K562 (cell line): Measurements from ENCODE around the gene OSTF1. TPM values are rescaled to one million over a fixed set of nuclear protein-coding genes. Genes with fewer than 3 reads are reported as not detected.

ENCODE experiments used
- ATAC-seq: fragments of 200-7000 bp; cut with Tn5 transposase; 3 replicates; pipeline ENCODE4 v1.9.1; 2020; ENCODE audit warnings: moderate library complexity
- BruUV-seq: library from RNA; stranded (reverse); fragments of 400-500 nt; replicated peaks from 2 replicates; lab custom pipeline; 2021; lab: Mats Ljungman, UMichigan
- CTCF ChIA-PET: fragments of 300-600 bp; formaldehyde crosslinking; extraction: SDS; loops from one replicate; lab custom pipeline; 2021; ENCODE audit warnings: low intra/inter-chr PET ratio; lab: Yijun Ruan, JAX
- POLR2A ChIA-PET: fragments of 300-600, 350-650 bp; sonication (Branson Sonifier 250); formaldehyde crosslinking; extraction: SDS; loops from one replicate; lab custom pipeline; 2021; ENCODE audit warnings: antibody characterized with exemption, inconsistent platforms; lab: Yijun Ruan, JAX
- DNase-seq, 4 experiments: peaks; one replicate each; pipeline versions ENCODE4 v3.0.0 to v3.0.0-alpha.2; 2011 to 2018; ENCODE audit warnings: low spot score in 3 of 4, mixed read lengths in 3 of 4; ENCODE audit errors: extremely low read depth in 1 of 4
- FAIRE-seq: peaks from 2 replicates; lab custom pipeline; 2011; peaks lifted over from hg19 to GRCh38; lab: Jason Lieb, UNC
- H2AFZ ChIP-seq: 2 replicates; pipeline ENCODE4 v1.6.0; 2011; ENCODE audit warnings: low read depth, low read length, control low read depth, inconsistent platforms
- H3K27ac ChIP-seq: fragments of 200-600 bp; 3 replicates; pipeline ENCODE4 v1.8.0; 2011; ENCODE audit warnings: low read depth, mild to moderate bottlenecking, control low read depth, inconsistent platforms, low read length, moderate library complexity, mixed read lengths; ENCODE audit errors: extremely low read depth
- H3K27me3 ChIP-seq, 2 experiments: fragments of 300-600 bp in 1 of 2; 2 replicates in 1 of 2; 3 replicates in 1 of 2; pipeline versions ENCODE4 v1.6.0 to v1.8.0; 2011; ENCODE audit warnings: inconsistent platforms in 2 of 2, low read length in 2 of 2, mild to moderate bottlenecking in 1 of 2, mixed read lengths in 1 of 2, moderate library complexity in 1 of 2; ENCODE audit not compliant: control insufficient read depth in 2 of 2, insufficient read depth in 2 of 2
- H3K36me3 ChIP-seq: fragments of 300-600 bp; 3 replicates; pipeline ENCODE4 v1.8.0; 2011; ENCODE audit warnings: mild to moderate bottlenecking, low read length, inconsistent platforms; ENCODE audit not compliant: control insufficient read depth, insufficient read depth
- H3K4me1 ChIP-seq, 2 experiments: fragments of 200-600 bp in 1 of 2; replicated peaks in 1 of 2; 2 replicates in 1 of 2; 3 replicates in 1 of 2; pipeline versions ENCODE4 v1.5.1 to v1.8.0; 2011; ENCODE audit warnings: inconsistent platforms in 2 of 2, low read length in 2 of 2, mild to moderate bottlenecking in 1 of 2, mixed read lengths in 1 of 2, moderate library complexity in 1 of 2; ENCODE audit not compliant: control insufficient read depth in 2 of 2, insufficient read depth in 2 of 2
- H3K4me2 ChIP-seq: 2 replicates; pipeline ENCODE4 v1.6.1; 2011; ENCODE audit warnings: low read length, control low read depth, inconsistent platforms, mixed read lengths; ENCODE audit not compliant: insufficient read depth
- H3K4me3 ChIP-seq: fragments of 200-600 bp; sonication (generic), shearing (Covaris generic); 2 replicates; pipeline ENCODE4 v1.5.1; 2016; ENCODE audit warnings: control low read depth, inconsistent platforms
- H3K79me2 ChIP-seq: fragments of 200-600 bp; 3 replicates; pipeline ENCODE4 v1.8.0; 2011; ENCODE audit warnings: low read length, inconsistent platforms; ENCODE audit not compliant: control insufficient read depth, insufficient read depth
- H3K9ac ChIP-seq, 2 experiments: 2 replicates each; pipeline versions ENCODE4 v1.6.0 to v1.6.1; 2011; ENCODE audit warnings: low read depth in 2 of 2, low read length in 2 of 2, control low read depth in 1 of 2, inconsistent platforms in 1 of 2, mild to moderate bottlenecking in 1 of 2, mixed read lengths in 1 of 2; ENCODE audit not compliant: insufficient read depth in 1 of 2
- H3K9me1 ChIP-seq: one replicate; pipeline ENCODE4 v1.6.0; 2011; ENCODE audit warnings: inconsistent platforms, mild to moderate bottlenecking, low read length, moderate library complexity; ENCODE audit not compliant: control insufficient read depth, insufficient read depth
- H3K9me3 ChIP-seq: replicated peaks from 2 replicates; pipeline ENCODE4 v1.5.1; 2011; ENCODE audit warnings: low read depth, low read length, inconsistent platforms; ENCODE audit not compliant: control insufficient read depth, insufficient read depth
- H4K20me1 ChIP-seq: replicated peaks from 2 replicates; pipeline ENCODE4 v1.6.1; 2011; ENCODE audit warnings: low read length, inconsistent platforms, mixed read lengths; ENCODE audit not compliant: control insufficient read depth, insufficient read depth
- CTCFL ChIP-seq: IDR thresholded peaks from 2 replicates; pipeline ENCODE4 v1.6.1; 2011; ENCODE audit warnings: borderline replicate concordance, low read depth, mild to moderate bottlenecking, moderate library complexity, low read length; ENCODE audit not compliant: insufficient read depth, poor library complexity, severe bottlenecking
- DIDO1 ChIP-seq: fragments of 450-650 bp; IDR thresholded peaks from 2 replicates; pipeline ENCODE4 v1.6.1; 2016; ENCODE audit warnings: low read depth, missing biosample characterization, missing genetic modification characterization
- DLX4 ChIP-seq: fragments of 250-450 bp; sonication (Bioruptor Pico); IDR thresholded peaks from 2 replicates; pipeline ENCODE4 v1.6.1; 2021; ENCODE audit warnings: mild to moderate bottlenecking
- EP400 ChIP-seq: fragments of 450-650 bp; IDR thresholded peaks from 2 replicates; pipeline ENCODE4 v1.6.1; 2017; ENCODE audit warnings: antibody characterized with exemption, mild to moderate bottlenecking, moderate library complexity
- ETS1 ChIP-seq: conservative IDR thresholded peaks from 2 replicates; pipeline ENCODE4 v1.6.1; 2011; ENCODE audit warnings: low read depth, mild to moderate bottlenecking, low read length; ENCODE audit not compliant: control insufficient read depth
- MECOM ChIP-seq: fragments of 250-450 bp; sonication (Bioruptor Pico); IDR thresholded peaks from 2 replicates; pipeline ENCODE4 v1.8.0; 2022; ENCODE audit warnings: inconsistent platforms
- NR2C1 ChIP-seq, 2 experiments: fragments of 450-650 bp; IDR thresholded peaks; 2 replicates each; pipeline ENCODE4 v1.6.1; 2017; ENCODE audit warnings: mild to moderate bottlenecking in 2 of 2, antibody characterized with exemption in 1 of 2, inconsistent platforms in 1 of 2, missing compliant biosample characterization in 1 of 2, missing genetic modification characterization in 1 of 2
- NR2C2 ChIP-seq, 2 experiments: fragments of 200-800 bp in 1 of 2; sonication (Bioruptor generic) in 1 of 2; sonication (generic) in 1 of 2; formaldehyde crosslinking in 1 of 2; IDR thresholded peaks; 2 replicates each; pipeline versions ENCODE4 v1.6.1 to v1.8.0; 2016 to 2022; ENCODE audit warnings: mild to moderate bottlenecking in 1 of 2, missing compliant biosample characterization in 1 of 2, missing genetic modification characterization in 1 of 2, missing genetic modification reagents in 1 of 2
- TAF15 ChIP-seq: fragments of 200-400 bp; formaldehyde crosslinking; IDR thresholded peaks from 2 replicates; pipeline ENCODE4 v1.6.1; 2017; ENCODE audit warnings: mild to moderate bottlenecking, low read depth, low read length, moderate library complexity
- XRCC5 ChIP-seq: fragments of 200-400 bp; formaldehyde crosslinking; IDR thresholded peaks from 2 replicates; pipeline ENCODE4 v1.6.1; 2017; ENCODE audit warnings: low read depth, mild to moderate bottlenecking, low read length
- WGBS: fragments of 100-300 bp; shearing (Covaris generic); methylation state at CpG from one replicate; pipeline ENCODE4 v1.1.6; 2016; ENCODE audit warnings: low coverage, mixed read lengths; ENCODE audit not compliant: insufficient coverage; ENCODE audit errors: missing lambda C conversion rate; 5-methylcytosine and 5-hydroxymethylcytosine counted together
- in situ Hi-C: fragments of 300-500 bp; cut with MboI; formaldehyde crosslinking; loops from 4 replicates; pipeline ENCODE4 v1.15.0; 2018; ENCODE audit warnings: inconsistent platforms, mixed read lengths
- intact Hi-C: fragments of 100-400 bp; cut with micrococcal nuclease; formaldehyde crosslinking; loops from 2 replicates; pipeline ENCODE4 v1.14.2; 2022
- polyA plus RNA-seq, 8 experiments: library from polyadenylated mRNA; depleted of rRNA in 4 of 8; stranded (reverse) in 5 of 8; unstranded in 3 of 8; fragments of >200 nt; fragmentation: Nextera tagmentation in 2 of 8; fragmentation: Illumina TruSeq in 1 of 8; extraction: Ambion mirVana in 2 of 8; extraction: Trizol in 1 of 8; gene quantifications; 2 replicates each; pipeline versions ENCODE4 v1.2.1 to v1.2.3, GENCODE V29; 2011 to 2014; ENCODE audit warnings: inconsistent platforms in 1 of 8, missing spikeins in 1 of 8
- total RNA-seq, 7 experiments: library from RNA; depleted of rRNA in 6 of 7; stranded (reverse); fragments of >200 nt in 6 of 7; fragmentation: Illumina TruSeq in 2 of 7; extraction: Trizol in 2 of 7; gene quantifications; 2 replicates each; pipeline versions ENCODE4 v1.2.1 to v1.2.3, GENCODE V29; 2011 to 2021; ENCODE audit warnings: low replicate concordance in 1 of 7
- TF ChIP-seq, protein P1 (sequence below): fragments of 250-450 bp; sonication (Bioruptor Pico); IDR thresholded peaks from 2 replicates; pipeline ENCODE4 v1.5.0; 2021; ENCODE audit warnings: mild to moderate bottlenecking, borderline replicate concordance
- TF ChIP-seq, protein P2 (sequence below): fragments of 200-800 bp; sonication (Bioruptor generic); IDR thresholded peaks from 2 replicates; pipeline ENCODE4 v1.6.1; 2017; ENCODE audit warnings: missing genetic modification characterization, missing compliant biosample characterization

The OSTF1 gene
- total and polyA plus RNA-seq, 9 of the 15 experiments (the other 6 are each of a cell fraction or from before 2014, with no cell fraction given): 15.0 to 37.3 (median 23.0) TPM

- Histone ChIP-seq H4K20me1 (no peaks in the 10 kb centered on the region), H3K27me3 (no peaks in the 10 kb centered on the region), H3K9me1 (no peaks in the 10 kb centered on the region), H3K4me3 (no peak overlapping the region), H3K27ac (no peak overlapping the region), H3K9ac (no peak overlapping the region), H2AFZ (no peak overlapping the region), H3K79me2 (no peaks in the 10 kb centered on the region), H3K4me2 (no peak overlapping the region), H3K36me3 (peaks cover 5% of the 10 kb centered on the region; the same call in 1 of the 3 replicates), H3K9me3 (no peaks in the 10 kb centered on the region), H3K4me1 (no peaks in the 10 kb centered on the region)
- intact Hi-C loops (no loop called here), in situ Hi-C loops (no loop called here)
- POLR2A ChIA-PET: no interaction called here
- CTCF ChIA-PET: no interaction called here
- no TSS peak for BruUV-seq
- ATAC-seq: no peak
- no peak for DNase-seq
- WGBS: 8% methylated on average over 1 of the region's 1 CpG
- no peak for FAIRE-seq
- TF ChIP-seq DLX4 (no peak), MECOM (no peak), TAF15 (no peak), XRCC5 (no peak), CTCFL (no peak), ETS1 (no peak), DIDO1 (no peak), EP400 (no peak), NR2C1 (IDR thresholded peaks at IDR 0.05) (no peak), NR2C1 (tag; IDR thresholded peaks at IDR 0.05) (no peak), NR2C2 (CRISPR knock-in tag; IDR thresholded peaks at IDR 0.05) (no peak), NR2C2 (tag; IDR thresholded peaks at IDR 0.05) (no peak)
- TF ChIP-seq, protein P1, sequence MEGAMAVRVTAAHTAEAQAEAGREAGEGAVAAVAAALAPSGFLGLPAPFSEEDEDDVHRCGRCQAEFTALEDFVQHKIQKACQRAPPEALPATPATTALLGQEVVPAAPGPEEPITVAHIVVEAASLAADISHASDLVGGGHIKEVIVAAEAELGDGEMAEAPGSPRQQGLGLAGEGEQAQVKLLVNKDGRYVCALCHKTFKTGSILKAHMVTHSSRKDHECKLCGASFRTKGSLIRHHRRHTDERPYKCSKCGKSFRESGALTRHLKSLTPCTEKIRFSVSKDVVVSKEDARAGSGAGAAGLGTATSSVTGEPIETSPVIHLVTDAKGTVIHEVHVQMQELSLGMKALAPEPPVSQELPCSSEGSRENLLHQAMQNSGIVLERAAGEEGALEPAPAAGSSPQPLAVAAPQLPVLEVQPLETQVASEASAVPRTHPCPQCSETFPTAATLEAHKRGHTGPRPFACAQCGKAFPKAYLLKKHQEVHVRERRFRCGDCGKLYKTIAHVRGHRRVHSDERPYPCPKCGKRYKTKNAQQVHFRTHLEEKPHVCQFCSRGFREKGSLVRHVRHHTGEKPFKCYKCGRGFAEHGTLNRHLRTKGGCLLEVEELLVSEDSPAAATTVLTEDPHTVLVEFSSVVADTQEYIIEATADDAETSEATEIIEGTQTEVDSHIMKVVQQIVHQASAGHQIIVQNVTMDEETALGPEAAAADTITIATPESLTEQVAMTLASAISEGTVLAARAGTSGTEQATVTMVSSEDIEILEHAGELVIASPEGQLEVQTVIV: no peak
- TF ChIP-seq, protein P2, sequence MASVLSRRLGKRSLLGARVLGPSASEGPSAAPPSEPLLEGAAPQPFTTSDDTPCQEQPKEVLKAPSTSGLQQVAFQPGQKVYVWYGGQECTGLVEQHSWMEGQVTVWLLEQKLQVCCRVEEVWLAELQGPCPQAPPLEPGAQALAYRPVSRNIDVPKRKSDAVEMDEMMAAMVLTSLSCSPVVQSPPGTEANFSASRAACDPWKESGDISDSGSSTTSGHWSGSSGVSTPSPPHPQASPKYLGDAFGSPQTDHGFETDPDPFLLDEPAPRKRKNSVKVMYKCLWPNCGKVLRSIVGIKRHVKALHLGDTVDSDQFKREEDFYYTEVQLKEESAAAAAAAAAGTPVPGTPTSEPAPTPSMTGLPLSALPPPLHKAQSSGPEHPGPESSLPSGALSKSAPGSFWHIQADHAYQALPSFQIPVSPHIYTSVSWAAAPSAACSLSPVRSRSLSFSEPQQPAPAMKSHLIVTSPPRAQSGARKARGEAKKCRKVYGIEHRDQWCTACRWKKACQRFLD: no peak
Measured at GRCh38 chr9:75138260-75139040, 50.1 kb downstream of the OSTF1 start.
